ENCODE measurements around the gene ALG5. TPM values are rescaled to one million over a fixed set of nuclear protein-coding genes. Genes with fewer than 3 reads are reported as not detected.

ALG5 gene, protein sequence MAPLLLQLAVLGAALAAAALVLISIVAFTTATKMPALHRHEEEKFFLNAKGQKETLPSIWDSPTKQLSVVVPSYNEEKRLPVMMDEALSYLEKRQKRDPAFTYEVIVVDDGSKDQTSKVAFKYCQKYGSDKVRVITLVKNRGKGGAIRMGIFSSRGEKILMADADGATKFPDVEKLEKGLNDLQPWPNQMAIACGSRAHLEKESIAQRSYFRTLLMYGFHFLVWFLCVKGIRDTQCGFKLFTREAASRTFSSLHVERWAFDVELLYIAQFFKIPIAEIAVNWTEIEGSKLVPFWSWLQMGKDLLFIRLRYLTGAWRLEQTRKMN
- total RNA-seq, result 10 to 100 TPM; 26.2 to 36.6 (median 29.8) TPM

DNA sequence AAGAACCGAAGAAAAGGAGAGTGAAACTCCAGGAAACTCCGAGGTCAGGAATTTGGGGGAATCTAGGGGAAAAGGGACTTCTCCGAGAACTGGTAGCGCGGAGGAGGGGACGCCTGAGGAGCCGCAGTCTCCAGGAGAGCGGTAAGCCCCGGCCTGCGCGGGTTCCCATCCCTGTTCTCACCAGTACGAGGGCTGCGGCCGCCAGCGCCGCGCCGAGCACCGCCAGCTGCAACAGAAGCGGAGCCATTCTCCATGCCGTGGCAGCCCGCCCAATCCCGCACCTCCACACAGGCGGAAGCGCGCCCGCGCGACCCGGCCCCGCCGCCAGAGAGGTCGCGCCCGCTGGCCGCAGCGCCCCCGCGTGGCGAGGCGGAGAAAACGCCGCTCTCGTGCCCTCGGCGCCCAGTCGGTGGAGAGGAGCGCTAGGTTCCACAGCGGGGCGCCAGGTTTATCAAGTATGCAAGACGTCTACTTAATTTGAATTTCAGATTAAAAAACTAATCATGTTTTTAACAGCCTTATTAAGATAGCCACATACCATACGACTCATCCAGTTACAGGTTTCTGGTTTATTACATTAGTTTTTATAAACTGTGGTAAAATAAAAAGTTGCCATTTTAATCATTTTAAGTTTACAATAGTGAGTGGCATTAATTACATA lies at the start of gene ALG5:
Gene ALG5 (minus strand): TSS at position 287 of the 661 bp plus-strand sequence. CDS start 40 bp downstream, at position 247.
- no peaks in the 10 kb centered on the region for H3K27me3 ChIP-seq
- H3K36me3 ChIP-seq, result no peaks in the 10 kb centered on the region
- intact Hi-C loops (cut with DNase I; ENCODE audit: low total_unique reads), result no loop called here
- H3K27ac ChIP-seq, result peak within 1 kb of the TSS; percentile 97 to 99
- peaks cover 6 to 8% of the 10 kb centered on the region in 2 donors for H3K4me1 ChIP-seq
- H3K9me3 ChIP-seq, result no peaks in the 10 kb centered on the region
- H3K4me3 ChIP-seq, result peak within 1 kb of the TSS; percentile 62 to 79
- TF ChIP-seq POLR2A (IDR thresholded peaks at IDR 0.05), result peak; percentile 29 to 62
- TF ChIP-seq, protein P1, sequence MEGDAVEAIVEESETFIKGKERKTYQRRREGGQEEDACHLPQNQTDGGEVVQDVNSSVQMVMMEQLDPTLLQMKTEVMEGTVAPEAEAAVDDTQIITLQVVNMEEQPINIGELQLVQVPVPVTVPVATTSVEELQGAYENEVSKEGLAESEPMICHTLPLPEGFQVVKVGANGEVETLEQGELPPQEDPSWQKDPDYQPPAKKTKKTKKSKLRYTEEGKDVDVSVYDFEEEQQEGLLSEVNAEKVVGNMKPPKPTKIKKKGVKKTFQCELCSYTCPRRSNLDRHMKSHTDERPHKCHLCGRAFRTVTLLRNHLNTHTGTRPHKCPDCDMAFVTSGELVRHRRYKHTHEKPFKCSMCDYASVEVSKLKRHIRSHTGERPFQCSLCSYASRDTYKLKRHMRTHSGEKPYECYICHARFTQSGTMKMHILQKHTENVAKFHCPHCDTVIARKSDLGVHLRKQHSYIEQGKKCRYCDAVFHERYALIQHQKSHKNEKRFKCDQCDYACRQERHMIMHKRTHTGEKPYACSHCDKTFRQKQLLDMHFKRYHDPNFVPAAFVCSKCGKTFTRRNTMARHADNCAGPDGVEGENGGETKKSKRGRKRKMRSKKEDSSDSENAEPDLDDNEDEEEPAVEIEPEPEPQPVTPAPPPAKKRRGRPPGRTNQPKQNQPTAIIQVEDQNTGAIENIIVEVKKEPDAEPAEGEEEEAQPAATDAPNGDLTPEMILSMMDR (IDR thresholded peaks at IDR 0.05), result peak; percentile 75 to 99 (median 96)
- DNase-seq, result peak; percentile 86 to 90

DNA sequence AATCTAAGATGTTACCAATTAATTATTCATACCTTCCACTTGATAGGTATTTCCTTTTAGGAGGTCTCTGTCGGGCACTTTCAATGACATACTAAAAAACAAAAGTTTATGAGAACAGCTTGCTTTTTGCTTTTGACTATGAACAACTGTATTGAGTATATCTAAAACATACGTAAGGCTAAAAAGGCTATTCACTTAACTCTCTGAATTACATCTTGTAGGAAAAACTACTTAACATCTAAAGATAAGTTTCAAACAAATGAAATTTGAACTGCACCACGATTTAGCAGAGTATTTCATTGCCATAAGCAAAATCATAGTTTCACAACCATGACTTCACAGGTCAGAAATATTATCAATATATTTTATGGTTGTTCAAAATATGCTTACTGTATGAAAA lies 48.7 kb upstream of the ALG5 start:
- TF ChIP-seq, protein P1 (IDR thresholded peaks at IDR 0.05), result no peak
- intact Hi-C loops (cut with DNase I; ENCODE audit: low total_unique reads), result no loop called here
- H3K4me3 ChIP-seq, result no peak overlapping the region
- no peaks in the 10 kb centered on the region for H3K27me3 ChIP-seq
- H3K9me3 ChIP-seq, result no peaks in the 10 kb centered on the region
- no peaks in the 10 kb centered on the region for H3K36me3 ChIP-seq
- H3K4me1 ChIP-seq, result no peaks in the 10 kb centered on the region
- H3K27ac ChIP-seq, result no peak overlapping the region
- DNase-seq, result no peak

DNA sequence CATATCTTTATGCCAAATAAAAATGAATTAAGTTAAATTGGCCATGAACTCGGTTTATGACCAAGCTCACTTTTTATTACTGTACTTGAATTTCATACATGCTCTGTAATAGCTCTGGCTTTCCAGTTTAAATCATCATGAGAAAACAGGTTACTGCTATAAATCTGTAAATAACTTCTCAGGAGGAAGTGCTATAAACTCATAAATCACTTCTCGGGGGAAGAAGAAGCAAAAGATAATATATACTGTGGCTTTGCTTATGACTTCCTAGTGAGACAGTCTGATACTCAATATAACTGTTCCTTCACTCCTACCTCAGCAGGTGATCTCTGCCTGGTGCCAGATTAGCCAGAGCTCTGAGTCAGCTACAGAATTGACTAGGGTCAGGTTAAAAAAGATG lies 47.9 kb upstream of the ALG5 start:
- no peaks in the 10 kb centered on the region for H3K4me1 ChIP-seq
- no peak for DNase-seq
- H3K4me3 ChIP-seq, result no peak overlapping the region
- H3K36me3 ChIP-seq, result peaks cover 0 to 2% of the 10 kb centered on the region in 2 donors
- H3K27ac ChIP-seq, result no peak overlapping the region
- TF ChIP-seq, protein P1 (IDR thresholded peaks at IDR 0.05), result no peak
- no peak for TF ChIP-seq POLR2A (IDR thresholded peaks at IDR 0.05)
- no peaks in the 10 kb centered on the region for H3K27me3 ChIP-seq
- no peaks in the 10 kb centered on the region for H3K9me3 ChIP-seq
- intact Hi-C loops (cut with DNase I; ENCODE audit: low total_unique reads), result no loop called here

DNA sequence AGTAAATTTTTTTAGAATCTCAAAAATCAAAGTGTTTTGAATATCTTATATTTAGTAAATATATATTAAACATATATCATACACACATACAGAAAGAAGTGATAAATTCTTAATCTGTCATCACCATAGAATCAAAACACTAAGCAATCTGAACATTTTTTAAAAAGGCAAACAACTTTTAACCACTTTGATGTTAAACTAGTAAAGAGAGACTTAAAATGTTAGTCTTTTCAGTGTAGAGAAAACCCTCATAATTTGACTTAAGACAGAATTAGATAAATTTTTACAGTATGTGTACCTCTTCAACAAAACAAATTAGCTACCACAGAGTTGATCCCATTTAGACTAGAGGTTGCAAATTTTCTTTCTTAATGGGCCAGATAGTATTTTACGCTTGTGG lies 46.9 kb upstream of the ALG5 start:
- Histone ChIP-seq H3K4me1 (no peaks in the 10 kb centered on the region), H3K9me3 (no peaks in the 10 kb centered on the region), H3K36me3 (peaks cover 0 to 2% of the 10 kb centered on the region in 2 donors), H3K4me3 (no peak overlapping the region), H3K27ac (no peak overlapping the region), H3K27me3 (no peaks in the 10 kb centered on the region)
- no peak for DNase-seq
- TF ChIP-seq POLR2A (IDR thresholded peaks at IDR 0.05), result no peak
- TF ChIP-seq, protein P1 (IDR thresholded peaks at IDR 0.05), result no peak
- intact Hi-C loops (cut with DNase I; ENCODE audit: low total_unique reads), result no loop called here

DNA sequence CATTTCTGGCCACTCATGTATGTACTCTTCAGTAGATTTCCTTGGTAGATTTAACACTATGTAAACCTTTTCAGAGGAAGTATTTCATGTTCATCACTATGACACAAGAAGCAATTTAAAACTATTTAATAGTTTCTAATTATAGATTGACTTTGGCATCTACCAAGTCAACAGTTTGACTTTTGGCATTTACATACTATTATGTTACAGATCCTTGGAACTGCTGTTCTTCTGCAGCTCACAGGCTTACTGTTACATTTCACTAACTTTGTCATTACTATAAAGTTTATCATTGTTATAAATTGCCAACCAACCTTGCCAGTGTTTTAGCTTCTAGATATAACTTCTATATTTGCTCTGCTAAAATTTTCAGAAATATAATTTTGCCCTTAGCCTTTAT lies 41.6 kb upstream of the ALG5 start:
- no peaks in the 10 kb centered on the region for H3K4me1 ChIP-seq
- intact Hi-C loops (cut with DNase I; ENCODE audit: low total_unique reads), result no loop called here
- H3K27me3 ChIP-seq, result no peaks in the 10 kb centered on the region
- no peak overlapping the region for H3K4me3 ChIP-seq
- no peak for TF ChIP-seq POLR2A (IDR thresholded peaks at IDR 0.05)
- TF ChIP-seq, protein P1 (IDR thresholded peaks at IDR 0.05), result no peak
- no peak overlapping the region for H3K27ac ChIP-seq
- no peak for DNase-seq
- H3K9me3 ChIP-seq, result no peaks in the 10 kb centered on the region
- peaks cover 0 to 2% of the 10 kb centered on the region in 2 donors for H3K36me3 ChIP-seq
